Measurements from ENCODE around the gene EYS. TPM values are rescaled to one million over a fixed set of nuclear protein-coding genes. Genes with fewer than 3 reads are reported as not detected.

The EYS gene
- total and polyA plus RNA-seq, 2 experiments from 2014 or later = 0.04 TPM; not detected in 1

DNA sequence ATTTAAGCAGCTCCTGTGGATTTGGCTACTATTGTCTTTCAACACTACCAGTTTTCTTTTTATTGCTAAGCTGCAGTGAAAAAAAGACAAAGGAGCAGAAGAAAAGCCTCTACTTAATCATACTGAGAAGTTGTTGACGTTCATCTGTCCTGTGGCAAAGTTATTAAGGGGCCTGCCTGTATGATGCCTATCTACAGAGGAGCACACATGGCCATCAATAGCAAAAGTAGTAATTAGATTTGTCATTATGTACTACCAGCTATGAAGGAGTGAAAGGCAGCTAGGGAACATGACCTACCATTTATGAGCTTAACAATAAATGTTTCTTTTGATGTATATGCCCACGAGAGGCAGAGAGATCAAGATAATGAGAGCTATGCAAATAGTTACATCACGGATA, 1450.5 kb downstream of the EYS start:
- H2AFZ ChIP-seq = no peak overlapping the region
- no peaks in the 10 kb centered on the region for H3K36me3 ChIP-seq (ENCODE audit: low read depth)
- no peaks in the 10 kb centered on the region for H3F3A ChIP-seq (ENCODE audit: insufficient read depth)
- no peaks in the 10 kb centered on the region for H3K9me2 ChIP-seq (ENCODE audit: insufficient read depth)
- no peak overlapping the region for H3K27ac ChIP-seq
- no peaks in the 10 kb centered on the region for H3K27me3 ChIP-seq (replicated peaks; ENCODE audit: insufficient read depth)
- no peaks in the 10 kb centered on the region for H3K79me2 ChIP-seq (ENCODE audit: insufficient read depth)
- H3K4me1 ChIP-seq (ENCODE audit: insufficient read depth) = no peaks in the 10 kb centered on the region
- H3K9me3 ChIP-seq (ENCODE audit: low read depth) = no peaks in the 10 kb centered on the region
- WGBS, 2 experiments (ENCODE audit: low coverage in 1 of 2, low lambda C conversion rate in 2 of 2, missing lambda C conversion rate in 2 of 2) = 37 to 43% methylated on average over 3 of the region's 3 CpGs
- no peak for DNase-seq
- no peak overlapping the region for H3K9ac ChIP-seq
- no peak for TF ChIP-seq EZH2 (IDR thresholded peaks at IDR 0.05; ENCODE audit: insufficient read depth, poor library complexity, severe bottlenecking)
- TF ChIP-seq EZH2phosphoT487 (IDR thresholded peaks at IDR 0.05; ENCODE audit: insufficient read depth, low read depth) = no peak
- in situ Hi-C loops (cut with MboI) = no loop called here
- H4K20me1 ChIP-seq (ENCODE audit: insufficient read depth) = no peaks in the 10 kb centered on the region
- H3K4me2 ChIP-seq (ENCODE audit: unreplicated experiment) = no peak overlapping the region
- no peak overlapping the region for H3K4me3 ChIP-seq

DNA sequence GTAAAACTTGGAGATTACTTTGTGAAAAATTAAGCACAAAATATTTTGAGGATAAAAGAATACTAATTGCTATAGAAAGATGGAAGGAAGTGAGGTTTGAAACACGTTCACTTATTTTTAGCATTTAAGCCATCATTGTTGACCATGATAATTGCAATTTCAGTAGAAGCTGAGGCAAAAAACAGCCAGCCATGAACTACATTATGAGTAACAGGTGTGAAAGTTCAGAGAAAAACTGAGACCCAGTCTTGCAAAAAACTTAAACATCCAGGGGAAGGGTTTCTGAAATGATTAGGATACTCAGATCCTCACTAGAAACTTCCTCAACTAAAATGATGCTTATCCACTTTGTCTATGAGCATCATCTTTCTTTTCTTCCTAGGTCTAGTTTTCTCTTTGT, 1452.0 kb downstream of the EYS start:
- no peaks in the 10 kb centered on the region for H3K9me2 ChIP-seq (ENCODE audit: insufficient read depth)
- no peak overlapping the region for H3K4me2 ChIP-seq (ENCODE audit: unreplicated experiment)
- no peak overlapping the region for H3K4me3 ChIP-seq
- no peak overlapping the region for H3K27ac ChIP-seq
- H3K79me2 ChIP-seq (ENCODE audit: insufficient read depth) = no peaks in the 10 kb centered on the region
- H3K36me3 ChIP-seq (ENCODE audit: low read depth) = no peaks in the 10 kb centered on the region
- H3K27me3 ChIP-seq (replicated peaks; ENCODE audit: insufficient read depth) = no peaks in the 10 kb centered on the region
- H3K4me1 ChIP-seq (ENCODE audit: insufficient read depth) = no peaks in the 10 kb centered on the region
- DNase-seq = no peak
- H2AFZ ChIP-seq = no peak overlapping the region
- no peaks in the 10 kb centered on the region for H3F3A ChIP-seq (ENCODE audit: insufficient read depth)
- in situ Hi-C loops (cut with MboI) = no loop called here
- WGBS, 2 experiments (ENCODE audit: low coverage in 1 of 2, low lambda C conversion rate in 2 of 2, missing lambda C conversion rate in 2 of 2) = 25 to 32% methylated on average over 1 of the region's 1 CpG
- H3K9me3 ChIP-seq (ENCODE audit: low read depth) = no peaks in the 10 kb centered on the region
- H4K20me1 ChIP-seq (ENCODE audit: insufficient read depth) = no peaks in the 10 kb centered on the region
- no peak overlapping the region for H3K9ac ChIP-seq
- TF ChIP-seq EZH2 (IDR thresholded peaks at IDR 0.05; ENCODE audit: insufficient read depth, poor library complexity, severe bottlenecking) (no peak), EZH2phosphoT487 (IDR thresholded peaks at IDR 0.05; ENCODE audit: insufficient read depth, low read depth) (no peak)

DNA sequence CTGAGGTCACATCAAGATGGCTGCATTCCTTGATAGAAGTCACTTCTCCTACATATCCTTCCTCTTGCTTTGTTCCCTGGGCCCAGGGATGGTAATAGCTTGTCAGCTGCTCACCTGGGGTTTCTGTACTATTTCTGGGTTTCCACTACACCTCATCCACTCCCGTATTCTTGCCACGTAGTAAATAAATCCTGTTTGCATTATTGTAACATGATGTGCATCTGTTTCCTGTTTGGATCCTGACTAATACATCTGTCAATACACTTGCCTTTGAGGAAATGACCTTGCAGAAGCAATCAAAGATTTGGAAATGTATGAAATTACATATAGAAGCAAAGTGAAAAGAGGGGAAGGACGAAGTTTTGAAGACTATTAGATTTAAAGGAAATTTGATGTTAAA, 1452.5 kb downstream of the EYS start:
- in situ Hi-C loops (cut with MboI) = no loop called here
- Histone ChIP-seq H3K79me2 (ENCODE audit: insufficient read depth) (no peaks in the 10 kb centered on the region), H3K4me3 (no peak overlapping the region), H2AFZ (no peak overlapping the region), H3K9me2 (ENCODE audit: insufficient read depth) (no peaks in the 10 kb centered on the region), H3K9ac (no peak overlapping the region), H3K9me3 (ENCODE audit: low read depth) (no peaks in the 10 kb centered on the region), H3K4me2 (ENCODE audit: unreplicated experiment) (no peak overlapping the region), H3K4me1 (ENCODE audit: insufficient read depth) (no peaks in the 10 kb centered on the region), H3K27ac (no peak overlapping the region), H3K36me3 (ENCODE audit: low read depth) (no peaks in the 10 kb centered on the region), H3K27me3 (replicated peaks; ENCODE audit: insufficient read depth) (no peaks in the 10 kb centered on the region), H4K20me1 (ENCODE audit: insufficient read depth) (no peaks in the 10 kb centered on the region), H3F3A (ENCODE audit: insufficient read depth) (no peaks in the 10 kb centered on the region)
- no peak for DNase-seq
- TF ChIP-seq EZH2 (IDR thresholded peaks at IDR 0.05; ENCODE audit: insufficient read depth, poor library complexity, severe bottlenecking) (no peak), EZH2phosphoT487 (IDR thresholded peaks at IDR 0.05; ENCODE audit: insufficient read depth, low read depth) (no peak)
- WGBS, 2 experiments (ENCODE audit: low coverage in 1 of 2, low lambda C conversion rate in 2 of 2, missing lambda C conversion rate in 2 of 2) = 0 to 5% methylated on average over 3 of the region's 3 CpGs

DNA sequence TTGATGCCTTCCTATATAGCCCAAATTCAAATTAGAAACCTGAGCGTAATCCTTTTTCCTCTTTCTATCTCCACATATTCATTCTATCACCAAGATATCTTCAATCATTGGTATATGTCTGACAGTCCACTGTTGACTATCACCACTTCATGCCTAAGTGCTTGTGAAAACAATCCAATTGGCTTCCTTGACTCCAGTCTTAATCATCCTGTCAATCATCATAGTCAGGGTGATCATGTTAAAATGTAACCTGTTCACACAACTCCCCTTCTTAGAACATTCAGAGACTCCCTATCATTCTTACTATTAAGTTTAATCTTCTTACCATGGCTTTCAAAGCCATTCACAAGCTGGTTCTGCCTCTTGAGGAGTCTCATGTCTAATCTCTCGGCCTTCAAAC, 1454.8 kb downstream of the EYS start:
- no peaks in the 10 kb centered on the region for H4K20me1 ChIP-seq (ENCODE audit: insufficient read depth)
- H3K4me1 ChIP-seq (ENCODE audit: insufficient read depth) = no peaks in the 10 kb centered on the region
- H3F3A ChIP-seq (ENCODE audit: insufficient read depth) = no peaks in the 10 kb centered on the region
- no peak for TF ChIP-seq EZH2phosphoT487 (IDR thresholded peaks at IDR 0.05; ENCODE audit: insufficient read depth, low read depth)
- no peak for TF ChIP-seq EZH2 (IDR thresholded peaks at IDR 0.05; ENCODE audit: insufficient read depth, poor library complexity, severe bottlenecking)
- no peak overlapping the region for H3K27ac ChIP-seq
- in situ Hi-C loops (cut with MboI) = no loop called here
- DNase-seq = no peak
- no peaks in the 10 kb centered on the region for H3K36me3 ChIP-seq (ENCODE audit: low read depth)
- no peak overlapping the region for H3K9ac ChIP-seq
- H3K4me2 ChIP-seq (ENCODE audit: unreplicated experiment) = no peak overlapping the region
- no peaks in the 10 kb centered on the region for H3K9me2 ChIP-seq (ENCODE audit: insufficient read depth)
- H3K27me3 ChIP-seq (replicated peaks; ENCODE audit: insufficient read depth) = no peaks in the 10 kb centered on the region
- H3K4me3 ChIP-seq = no peak overlapping the region
- no peaks in the 10 kb centered on the region for H3K9me3 ChIP-seq (ENCODE audit: low read depth)
- H2AFZ ChIP-seq = no peak overlapping the region
- WGBS, 2 experiments (ENCODE audit: low coverage in 1 of 2, low lambda C conversion rate in 2 of 2, missing lambda C conversion rate in 2 of 2) = 35 to 46% methylated on average over 2 of the region's 2 CpGs
- H3K79me2 ChIP-seq (ENCODE audit: insufficient read depth) = no peaks in the 10 kb centered on the region

DNA sequence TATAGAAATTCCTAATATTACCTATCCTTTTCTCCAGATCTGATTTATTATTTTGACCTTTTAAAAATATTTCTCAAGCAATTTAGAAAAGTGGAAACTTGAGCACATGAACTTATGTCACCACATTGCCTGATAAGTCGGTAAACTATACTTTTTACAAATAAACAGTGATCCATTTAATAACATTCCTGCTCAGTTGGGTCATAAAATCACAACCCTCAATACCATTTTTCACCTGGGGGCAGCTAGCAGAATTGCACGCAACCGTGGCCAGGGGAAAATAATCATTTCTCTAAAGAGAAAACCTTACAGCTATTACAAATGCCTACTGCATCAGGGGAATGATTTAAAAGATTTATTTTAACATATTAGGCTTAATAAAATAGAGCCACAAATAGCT, 1456.9 kb downstream of the EYS start:
- Histone ChIP-seq H3K79me2 (ENCODE audit: insufficient read depth) (no peaks in the 10 kb centered on the region), H3K9me2 (ENCODE audit: insufficient read depth) (no peaks in the 10 kb centered on the region), H3K4me1 (ENCODE audit: insufficient read depth) (no peaks in the 10 kb centered on the region), H3K9ac (no peak overlapping the region), H3F3A (ENCODE audit: insufficient read depth) (no peaks in the 10 kb centered on the region), H3K4me3 (no peak overlapping the region), H3K27me3 (replicated peaks; ENCODE audit: insufficient read depth) (no peaks in the 10 kb centered on the region), H3K36me3 (ENCODE audit: low read depth) (no peaks in the 10 kb centered on the region), H2AFZ (no peak overlapping the region), H3K27ac (no peak overlapping the region), H3K4me2 (ENCODE audit: unreplicated experiment) (no peak overlapping the region), H4K20me1 (ENCODE audit: insufficient read depth) (no peaks in the 10 kb centered on the region), H3K9me3 (ENCODE audit: low read depth) (no peaks in the 10 kb centered on the region)
- no peak for DNase-seq
- WGBS, 2 experiments (ENCODE audit: low coverage in 1 of 2, low lambda C conversion rate in 2 of 2, missing lambda C conversion rate in 2 of 2) = 62 to 78% methylated on average over 3 of the region's 3 CpGs
- in situ Hi-C loops (cut with MboI) = no loop called here
- TF ChIP-seq EZH2phosphoT487 (IDR thresholded peaks at IDR 0.05; ENCODE audit: insufficient read depth, low read depth) (no peak), EZH2 (IDR thresholded peaks at IDR 0.05; ENCODE audit: insufficient read depth, poor library complexity, severe bottlenecking) (no peak)

Measured in GM23248 (cell line).